Activated B cell treated with CpG ODN at 0.5 μM for 24 hours (primary cell): ENCODE measurements around the gene GADL1. TPM values are rescaled to one million over a fixed set of nuclear protein-coding genes. Genes with fewer than 3 reads are reported as not detected.

ENCODE experiments used
- ATAC-seq: fragments of 200-7000 bp; cut with Tn5 transposase; one replicate; pipeline ENCODE4 v1.10.0; 2021; ENCODE audit warnings: low read depth, mild to moderate bottlenecking, moderate library complexity
- CTCF ChIA-PET: fragments of 350-600 bp; sonication (Branson Sonifier 250); formaldehyde crosslinking; loops from one replicate; lab custom pipeline; 2021; ENCODE audit warnings: antibody characterized with exemption; lab: Charles Lee
- POLR2A ChIA-PET: fragments of 350-600 bp; sonication (Branson Sonifier 250); formaldehyde crosslinking; loops from one replicate; lab custom pipeline; 2021; ENCODE audit warnings: antibody characterized with exemption; lab: Charles Lee
- DNase-seq: peaks from one replicate; pipeline ENCODE4 v3.0.0; 2022
- H3K27ac Mint-ChIP-seq: one replicate; pipeline ENCODE4 v1.8.0; 2020; ENCODE audit warnings: mixed read lengths
- H3K27me3 Mint-ChIP-seq: one replicate; pipeline ENCODE4 v1.8.0; 2021; ENCODE audit warnings: mixed read lengths
- H3K36me3 Mint-ChIP-seq: one replicate; pipeline ENCODE4 v1.8.0; 2021; ENCODE audit warnings: low read depth, mixed read lengths
- H3K4me1 Mint-ChIP-seq: one replicate; pipeline ENCODE4 v1.8.0; 2021; ENCODE audit warnings: mixed read lengths
- H3K4me3 Mint-ChIP-seq: one replicate; pipeline ENCODE4 v1.8.0; 2020; ENCODE audit warnings: mild to moderate bottlenecking, mixed read lengths
- H3K9me3 Mint-ChIP-seq: one replicate; pipeline ENCODE4 v1.8.0; 2020; ENCODE audit warnings: mixed read lengths
- CTCF ChIP-seq: fragments of 200-600 bp; IDR thresholded peaks from one replicate; pipeline ENCODE4 v1.8.0; 2022; ENCODE audit warnings: antibody characterized with exemption, mild to moderate bottlenecking
- intact Hi-C: fragments of 100-400 bp; cut with micrococcal nuclease; formaldehyde crosslinking; loops from one replicate; pipeline ENCODE4 v1.15.1; 2024
- total RNA-seq: library from RNA; stranded (reverse); gene quantifications from 2 replicates; pipeline ENCODE4 v1.2.3, GENCODE V29; 2022

The GADL1 gene
- total RNA-seq, 1 donor from 2014 or later, result not detected

- peaks cover 9% of the 10 kb centered on the region for H3K4me1 Mint-ChIP-seq
- H3K27me3 Mint-ChIP-seq, result peaks cover 7% of the 10 kb centered on the region
- no peak overlapping the region for H3K4me3 Mint-ChIP-seq
- CTCF ChIA-PET, result interaction anchor here (1.0 to 4.9 kb wide), 4 partner anchors 8 to 739 kb away, joined by 3 to 42 read pairs (median 10); no protein-coding TSS in a partner anchor
- no peak overlapping the region for H3K27ac Mint-ChIP-seq
- DNase-seq, result no peak
- no peaks in the 10 kb centered on the region for H3K9me3 Mint-ChIP-seq
- H3K36me3 Mint-ChIP-seq, result no peaks in the 10 kb centered on the region
- no peak for TF ChIP-seq CTCF
- intact Hi-C loops, result loop anchor here (5.0 kb wide), 2 partner anchors 60 to 555 kb away; no protein-coding TSS in a partner anchor
- POLR2A ChIA-PET, result no interaction called here
- no peak for ATAC-seq
Measured at GRCh38 chr3:30752491-30752890, 142.0 kb downstream of the GADL1 start.

GRCh38 chr3:30751610-30752299 lies 142.7 kb downstream of the GADL1 start:
- Mint-ChIP-seq H3K27me3 (peaks cover 7% of the 10 kb centered on the region), H3K27ac (no peak overlapping the region), H3K36me3 (no peaks in the 10 kb centered on the region), H3K4me1 (peaks cover 9% of the 10 kb centered on the region), H3K9me3 (no peaks in the 10 kb centered on the region), H3K4me3 (no peak overlapping the region)
- no peak for TF ChIP-seq CTCF
- ATAC-seq, result peak; percentile 72
- ChIA-PET POLR2A (interaction anchor here (1.3 kb wide), 1 partner anchor 709 kb away, joined by 3 read pairs; no protein-coding TSS in a partner anchor), CTCF (interaction anchor here (0.6 to 4.9 kb wide), 10 partner anchors 9 to 739 kb away, joined by 3 to 42 read pairs (median 3); no protein-coding TSS in a partner anchor)
- DNase-seq, result peak; percentile 20
- intact Hi-C loops, result loop anchor here (1.0 to 5.0 kb wide), 5 partner anchors 59 to 738 kb away; no protein-coding TSS in a partner anchor

GRCh38 chr3:30750967-30751366 lies 143.5 kb downstream of the GADL1 start:
- Mint-ChIP-seq H3K27ac (no peak overlapping the region), H3K4me1 (peaks cover 9% of the 10 kb centered on the region), H3K27me3 (peaks cover 7% of the 10 kb centered on the region), H3K4me3 (no peak overlapping the region), H3K9me3 (no peaks in the 10 kb centered on the region), H3K36me3 (no peaks in the 10 kb centered on the region)
- intact Hi-C loops, result loop anchor here (1.0 to 5.0 kb wide), 5 partner anchors 59 to 738 kb away; no protein-coding TSS in a partner anchor
- TF ChIP-seq CTCF, result no peak
- DNase-seq (no peak), ATAC-seq (no peak)
- CTCF ChIA-PET, result interaction anchor here (0.7 to 4.9 kb wide), 4 partner anchors 19 to 709 kb away, joined by 3 to 42 read pairs (median 8); no protein-coding TSS in a partner anchor
- POLR2A ChIA-PET, result interaction anchor here (0.6 to 1.3 kb wide), 2 partner anchors 85 to 708 kb away, joined by 3 read pairs; no protein-coding TSS in a partner anchor

- Mint-ChIP-seq H3K36me3 (no peaks in the 10 kb centered on the region), H3K9me3 (no peaks in the 10 kb centered on the region), H3K4me1 (peaks cover 9% of the 10 kb centered on the region), H3K27ac (no peak overlapping the region), H3K4me3 (no peak overlapping the region), H3K27me3 (peaks cover 7% of the 10 kb centered on the region)
- ChIA-PET CTCF (interaction anchor here (0.9 to 4.9 kb wide), 3 partner anchors 51 to 707 kb away, joined by 3 to 42 read pairs (median 6); no protein-coding TSS in a partner anchor), POLR2A (no interaction called here)
- DNase-seq (no peak), ATAC-seq (no peak)
- intact Hi-C loops, result no loop called here
- TF ChIP-seq CTCF, result no peak
Measured at GRCh38 chr3:30749230-30749629, 145.2 kb downstream of the GADL1 start.

- Mint-ChIP-seq H3K36me3 (no peaks in the 10 kb centered on the region), H3K27me3 (peaks cover 7% of the 10 kb centered on the region), H3K4me3 (no peak overlapping the region), H3K27ac (no peak overlapping the region), H3K4me1 (peaks cover 15% of the 10 kb centered on the region), H3K9me3 (no peaks in the 10 kb centered on the region)
- ChIA-PET POLR2A (no interaction called here), CTCF (interaction anchor here (0.9 to 4.9 kb wide), 3 partner anchors 44 to 706 kb away, joined by 3 to 42 read pairs (median 6); no protein-coding TSS in a partner anchor)
- no peak for TF ChIP-seq CTCF
- intact Hi-C loops, result no loop called here
- ATAC-seq, result no peak
- no peak for DNase-seq
Measured at GRCh38 chr3:30747771-30748281, 146.6 kb downstream of the GADL1 start.
